Psoas muscle (tissue), 8 donors: ENCODE data around the gene LRRC8D. TPM values are rescaled to one million over a fixed set of nuclear protein-coding genes. Genes with fewer than 3 reads are reported as not detected.

ENCODE experiments used
- ATAC-seq, 4 donors: fragments of 200-7000 bp; cut with Tn5 transposase; one replicate each; pipeline ENCODE4 v1.9.1; 2020; ENCODE audit warnings: moderate library complexity in 3 of 4, mild to moderate bottlenecking in 2 of 4
- DNase-seq, 2 donors: peaks; one replicate each; pipeline ENCODE4 v3.0.0-alpha.2; 2020
- H3K27ac ChIP-seq: fragments of 200-600 bp; one replicate; pipeline ENCODE4 v1.8.0; 2022
- H3K27me3 ChIP-seq, 3 donors: fragments of 200-600 bp in 1 of 3; one replicate each; pipeline versions ENCODE4 v1.6.1 to v1.8.0; 2013 to 2022; ENCODE audit warnings: low read length in 2 of 3, mild to moderate bottlenecking in 2 of 3, moderate library complexity in 1 of 3; ENCODE audit not compliant: insufficient read depth in 3 of 3
- H3K36me3 ChIP-seq, 2 donors: fragments of 200-600 bp in 1 of 2; one replicate each; pipeline versions ENCODE4 v1.6.1 to v1.8.0; 2013 to 2022; ENCODE audit warnings: low read depth in 1 of 2, mild to moderate bottlenecking in 1 of 2, moderate library complexity in 1 of 2; ENCODE audit not compliant: insufficient read depth in 1 of 2
- H3K4me1 ChIP-seq: fragments of 200-600 bp; one replicate; pipeline ENCODE4 v1.8.0; 2022
- H3K4me3 ChIP-seq: fragments of 200-600 bp; one replicate; pipeline ENCODE4 v1.8.0; 2022; ENCODE audit warnings: mild to moderate bottlenecking
- H3K9me3 ChIP-seq: fragments of 200-600 bp; one replicate; pipeline ENCODE4 v1.8.0; 2022
- WGBS, 3 donors: extraction: QIAGEN DNeasy Blood & Tissue Kit; methylation state at CpG; one replicate each; pipeline versions ENCODE4 v1.1.6 to v1.1.7; 2013; 5-methylcytosine and 5-hydroxymethylcytosine counted together
- intact Hi-C, 2 donors: fragments of 100-400 bp; cut with DNase I; formaldehyde crosslinking; loops; one replicate each; pipeline versions ENCODE4 v1.11.0 to v1.14.2; 2022
- polyA plus RNA-seq, 3 donors: library from polyadenylated mRNA; stranded (reverse); fragments of 200-250 nt; gene quantifications; one replicate each; pipeline ENCODE4 v1.2.3, GENCODE V29; 2013
- total RNA-seq, 4 donors: library from RNA; stranded (reverse); fragmentation: NEBNext Ultra II Directional in 2 of 4; extraction: Animal tissue kit (Norgen Biotek cat#: 25700) in 2 of 4; gene quantifications; one replicate each; pipeline versions ENCODE4 v1.2.1 to v1.2.4, GENCODE V29; 2021 to 2023
- TF ChIP-seq, protein P1 (sequence below): fragments of 200-600 bp; IDR thresholded peaks from one replicate; pipeline ENCODE4 v1.8.0; 2022; ENCODE audit warnings: antibody characterized with exemption
- donor health status: healthy with polysubstance abuse.
- donor health status: DM: no; HTN: no; CAD: no; lungs with moderate emphysema.
- donor health status: Bipolar disorder and iron deficiency.
- donor health status: healthy.
- donor health status: DM: yes; HTN: yes; CAD: no.
- donor health status: DM: no; HTN: no; CAD: no.
- donor health status: DM: no; HTN: no; CAD: no.
- donor health status: DM: yes; HTN: yes; CAD: no.

Gene LRRC8D
- total and polyA plus RNA-seq, 7 donors, result 3.5 to 7.1 (median 5.6) TPM

DNA sequence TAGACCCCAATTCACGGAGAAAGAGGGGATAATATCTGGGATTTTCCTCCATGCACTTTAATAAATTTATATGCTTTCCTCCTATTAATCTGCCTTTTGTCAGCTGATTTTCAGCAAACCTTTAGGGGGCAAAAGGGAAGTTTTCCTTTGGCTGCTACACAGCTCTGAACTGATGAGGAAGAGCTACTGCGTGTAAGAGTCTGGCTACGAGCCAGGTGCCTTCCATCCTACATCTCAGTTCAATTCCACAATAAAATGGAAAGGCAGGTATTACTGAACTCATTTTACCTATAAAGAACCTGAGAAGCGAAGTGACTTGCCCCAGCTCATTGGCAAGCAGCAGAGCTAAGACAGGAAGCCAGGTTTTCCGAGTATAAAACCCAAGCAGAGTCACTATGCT lies 145.8 kb downstream of the LRRC8D start:
- Histone ChIP-seq H3K4me1 (no peaks in the 10 kb centered on the region), H3K27me3 (no peaks in the 10 kb centered on the region), H3K9me3 (no peaks in the 10 kb centered on the region), H3K4me3 (no peak overlapping the region), H3K27ac (no peak overlapping the region), H3K36me3 (no peaks in the 10 kb centered on the region)
- ATAC-seq, result no peak
- WGBS, 3 donors, result 46 to 48% (median 48%) methylated on average over 5 of the region's 5 CpGs
- intact Hi-C loops, result loop anchor here in 1 of 2 donors (5.0 kb wide), 1 partner anchor 484 kb away; no protein-coding TSS in a partner anchor
- DNase-seq, result no peak
- TF ChIP-seq, protein P1, sequence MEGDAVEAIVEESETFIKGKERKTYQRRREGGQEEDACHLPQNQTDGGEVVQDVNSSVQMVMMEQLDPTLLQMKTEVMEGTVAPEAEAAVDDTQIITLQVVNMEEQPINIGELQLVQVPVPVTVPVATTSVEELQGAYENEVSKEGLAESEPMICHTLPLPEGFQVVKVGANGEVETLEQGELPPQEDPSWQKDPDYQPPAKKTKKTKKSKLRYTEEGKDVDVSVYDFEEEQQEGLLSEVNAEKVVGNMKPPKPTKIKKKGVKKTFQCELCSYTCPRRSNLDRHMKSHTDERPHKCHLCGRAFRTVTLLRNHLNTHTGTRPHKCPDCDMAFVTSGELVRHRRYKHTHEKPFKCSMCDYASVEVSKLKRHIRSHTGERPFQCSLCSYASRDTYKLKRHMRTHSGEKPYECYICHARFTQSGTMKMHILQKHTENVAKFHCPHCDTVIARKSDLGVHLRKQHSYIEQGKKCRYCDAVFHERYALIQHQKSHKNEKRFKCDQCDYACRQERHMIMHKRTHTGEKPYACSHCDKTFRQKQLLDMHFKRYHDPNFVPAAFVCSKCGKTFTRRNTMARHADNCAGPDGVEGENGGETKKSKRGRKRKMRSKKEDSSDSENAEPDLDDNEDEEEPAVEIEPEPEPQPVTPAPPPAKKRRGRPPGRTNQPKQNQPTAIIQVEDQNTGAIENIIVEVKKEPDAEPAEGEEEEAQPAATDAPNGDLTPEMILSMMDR, result no peak

DNA sequence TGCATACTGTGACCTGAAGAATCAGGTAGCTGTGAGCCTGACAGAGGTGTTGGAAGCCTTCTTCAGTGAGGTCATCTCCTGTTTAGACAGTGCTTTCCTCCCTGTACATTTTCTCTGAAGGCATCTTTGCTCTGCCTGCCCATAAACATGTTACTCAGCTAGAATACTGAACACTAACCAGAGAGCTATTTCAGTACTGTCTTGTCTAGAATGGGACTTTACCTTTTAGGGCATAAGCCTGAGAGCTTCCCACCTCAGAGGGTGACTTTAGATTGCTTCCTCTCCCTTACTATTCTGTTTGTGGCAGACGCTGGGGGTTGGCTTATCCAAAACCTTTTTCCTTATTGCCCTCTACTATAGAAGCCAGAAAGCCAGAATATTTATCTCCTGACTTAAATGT lies 150.8 kb downstream of the LRRC8D start:
- H3K4me3 ChIP-seq, result no peak overlapping the region
- intact Hi-C loops, result no loop called here
- 50 to 77% (median 62%) methylated on average over 1 of the region's 1 CpG for WGBS, 3 donors

DNA sequence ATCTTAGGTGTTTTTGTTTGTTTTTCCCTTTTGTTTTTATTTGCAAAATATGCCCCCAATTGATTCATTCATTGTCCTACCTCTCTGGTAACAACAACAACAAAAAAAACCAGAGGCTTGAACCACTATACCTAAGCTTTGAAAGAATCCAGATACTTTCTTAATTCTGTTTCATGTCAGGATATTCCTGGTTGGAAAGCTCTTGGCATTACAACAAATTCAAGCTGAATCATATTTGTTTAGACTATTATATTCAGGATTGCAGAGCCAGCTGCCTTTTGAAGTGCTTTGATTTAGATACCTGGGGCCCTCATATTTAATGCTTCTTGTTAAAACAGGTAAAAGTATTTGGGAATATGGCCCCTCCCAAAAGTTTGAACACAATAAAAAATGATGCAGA lies 151.2 kb downstream of the LRRC8D start:
- Histone ChIP-seq H3K4me1 (no peaks in the 10 kb centered on the region), H3K4me3 (no peak overlapping the region), H3K27me3 (no peaks in the 10 kb centered on the region), H3K27ac (no peak overlapping the region), H3K9me3 (no peaks in the 10 kb centered on the region), H3K36me3 (no peaks in the 10 kb centered on the region)
- no peak for ATAC-seq
- intact Hi-C loops, result no loop called here
- TF ChIP-seq, protein P1, result no peak
- no peak for DNase-seq

More for the DNA sequence above, 150.8 kb downstream of the LRRC8D start:
- ATAC-seq, result no peak
- TF ChIP-seq, protein P1, result no peak
- Histone ChIP-seq H3K27me3 (no peaks in the 10 kb centered on the region), H3K4me1 (no peaks in the 10 kb centered on the region), H3K9me3 (no peaks in the 10 kb centered on the region), H3K27ac (no peak overlapping the region), H3K36me3 (no peaks in the 10 kb centered on the region)
- no peak for DNase-seq

GRCh38 chr1:89973471-89974127 lies 152.8 kb downstream of the LRRC8D start:
- no peaks in the 10 kb centered on the region for H3K36me3 ChIP-seq
- intact Hi-C loops, result no loop called here
- TF ChIP-seq, protein P1, result no peak

DNA sequence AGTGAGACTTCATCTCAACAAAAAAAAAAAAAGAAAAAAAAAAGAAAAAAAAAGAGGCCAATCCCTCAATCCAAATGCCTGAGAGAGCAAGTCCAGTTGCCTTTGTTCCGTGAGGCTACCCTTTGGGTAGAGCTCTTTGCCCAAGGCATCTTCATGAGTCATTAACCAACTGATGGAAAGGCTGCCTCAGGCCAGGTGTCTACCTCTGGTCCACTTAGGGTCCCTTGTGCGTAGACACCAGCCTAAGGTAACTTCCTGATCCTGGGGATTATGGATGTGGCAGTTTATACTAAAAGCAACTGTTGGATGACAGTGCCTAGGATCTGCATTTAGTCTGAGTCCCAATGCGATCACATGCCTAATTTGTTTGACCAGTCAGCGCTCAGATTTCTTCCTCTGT lies 153.4 kb downstream of the LRRC8D start:
- TF ChIP-seq, protein P1, result no peak
- 95 to 98% (median 95%) methylated on average over 4 of the region's 4 CpGs for WGBS, 3 donors
- intact Hi-C loops, result no loop called here

More at GRCh38 chr1:89973471-89974127, 152.8 kb downstream of the LRRC8D start:
- Histone ChIP-seq H3K27ac (no peak overlapping the region), H3K9me3 (no peaks in the 10 kb centered on the region), H3K4me3 (no peak overlapping the region), H3K27me3 (no peaks in the 10 kb centered on the region), H3K4me1 (no peaks in the 10 kb centered on the region)
- WGBS, 3 donors, result 93 to 94% (median 93%) methylated on average over 8 of the region's 8 CpGs
- ATAC-seq (no peak), DNase-seq (no peak)

More for the DNA sequence above, 153.4 kb downstream of the LRRC8D start:
- Histone ChIP-seq H3K4me3 (no peak overlapping the region), H3K27ac (no peak overlapping the region), H3K9me3 (no peaks in the 10 kb centered on the region), H3K27me3 (no peaks in the 10 kb centered on the region), H3K4me1 (no peaks in the 10 kb centered on the region), H3K36me3 (no peaks in the 10 kb centered on the region)
- DNase-seq, result no peak
- ATAC-seq, result no peak
